Activated CD8-positive, alpha-beta T cell treated with anti-CD3 and anti-CD28 coated beads for 36 hours (primary cell): ENCODE data around the gene BCAM. TPM values are rescaled to one million over a fixed set of nuclear protein-coding genes. Genes with fewer than 3 reads are reported as not detected.

ENCODE experiments used
- ATAC-seq: fragments of 200-7000 bp; cut with Tn5 transposase; one replicate; pipeline ENCODE4 v1.10.0; 2021; ENCODE audit warnings: mild to moderate bottlenecking, moderate library complexity
- CTCF ChIA-PET: fragments of 350-600 bp; sonication (Branson Sonifier 250); formaldehyde crosslinking; loops from one replicate; lab custom pipeline; 2021; ENCODE audit warnings: antibody characterized with exemption; lab: Charles Lee
- POLR2A ChIA-PET: fragments of 350-600 bp; sonication (Branson Sonifier 250); formaldehyde crosslinking; loops from one replicate; lab custom pipeline; 2021; ENCODE audit warnings: antibody characterized with exemption; lab: Charles Lee
- DNase-seq: peaks from one replicate; pipeline ENCODE4 v3.0.0-alpha.2; 2020
- H3K27ac Mint-ChIP-seq: one replicate; pipeline ENCODE4 v1.8.0; 2021; ENCODE audit warnings: mild to moderate bottlenecking, mixed read lengths
- H3K27me3 Mint-ChIP-seq: one replicate; pipeline ENCODE4 v1.8.0; 2021; ENCODE audit warnings: mixed read lengths
- H3K36me3 Mint-ChIP-seq: one replicate; pipeline ENCODE4 v1.8.0; 2021; ENCODE audit warnings: low read depth, mixed read lengths
- H3K4me1 Mint-ChIP-seq: one replicate; pipeline ENCODE4 v1.8.0; 2021; ENCODE audit warnings: low read depth, mixed read lengths
- H3K4me3 Mint-ChIP-seq: one replicate; pipeline ENCODE4 v1.8.0; 2021; ENCODE audit warnings: mild to moderate bottlenecking, moderate library complexity, mixed read lengths
- H3K9me3 Mint-ChIP-seq: one replicate; pipeline ENCODE4 v1.8.0; 2021; ENCODE audit warnings: mixed read lengths
- intact Hi-C: fragments of 100-400 bp; cut with micrococcal nuclease; formaldehyde crosslinking; loops from one replicate; pipeline ENCODE4 v1.10.0; 2022
- total RNA-seq, 2 experiments: library from RNA; stranded (reverse); gene quantifications; one replicate each; pipeline ENCODE4 v1.2.3, GENCODE V29; 2021
- TF ChIP-seq, protein P1 (sequence below): fragments of 200-600 bp; IDR thresholded peaks from one replicate; pipeline ENCODE4 v1.8.0; 2022; ENCODE audit warnings: antibody characterized with exemption, mild to moderate bottlenecking

Gene BCAM
- total RNA-seq, 2 experiments from 2014 or later, result not detected

DNA sequence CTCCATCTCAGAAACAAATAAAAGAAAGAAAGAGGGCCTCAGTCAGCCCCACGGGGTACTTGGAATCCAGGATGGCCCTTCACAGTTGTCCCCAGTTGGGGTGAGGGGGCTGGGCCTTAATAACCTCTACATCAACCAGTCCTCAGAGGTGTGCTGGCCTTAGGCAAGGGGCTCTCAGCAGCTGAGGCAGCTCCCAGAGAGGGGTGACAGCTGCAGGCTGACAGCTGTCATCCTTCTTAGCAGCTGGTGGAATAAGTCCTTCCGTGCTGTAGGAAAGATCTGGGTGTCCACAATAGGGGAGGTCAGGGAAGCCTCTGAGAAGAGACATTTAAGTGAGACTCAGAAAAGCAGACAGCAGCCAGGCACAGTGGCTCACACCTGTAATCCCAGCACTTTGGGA, 7.4 kb downstream of the BCAM start:
- POLR2A ChIA-PET, result no interaction called here
- no peak for ATAC-seq

DNA sequence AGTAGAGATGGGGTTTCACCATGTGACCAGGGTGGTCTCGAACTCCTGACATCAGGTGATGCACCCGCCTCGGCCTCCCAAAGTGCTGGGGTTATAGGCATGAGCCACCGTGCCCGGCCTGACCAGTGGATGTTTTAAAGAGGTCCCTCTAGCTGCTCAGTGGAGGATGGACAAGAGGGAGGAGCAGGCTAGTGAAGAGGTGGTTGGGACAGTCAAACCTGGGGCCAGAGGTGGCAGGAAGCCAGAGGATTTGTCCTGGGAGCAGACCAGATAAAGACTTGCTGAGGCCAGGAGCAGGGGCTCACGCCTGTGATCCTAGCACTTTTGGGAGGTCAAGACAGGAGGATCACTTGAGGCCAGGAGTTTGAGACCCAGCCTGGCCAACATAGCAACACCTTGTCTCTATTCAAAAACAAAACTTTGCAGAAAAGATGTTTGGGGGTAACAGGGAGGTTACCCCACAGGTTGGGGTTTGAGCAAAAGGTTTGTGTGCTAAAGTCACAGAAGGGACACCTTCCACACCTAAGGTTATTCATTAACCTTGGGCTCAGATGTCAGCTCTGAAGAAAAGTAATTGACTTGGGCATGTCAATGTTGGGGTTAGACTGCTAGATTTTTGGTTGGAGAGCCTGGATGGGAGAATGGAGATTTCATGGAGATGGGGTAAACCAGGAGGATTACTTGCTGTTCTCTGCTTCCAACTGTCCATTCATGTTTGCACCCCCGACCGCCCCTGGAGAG, 9.0 kb downstream of the BCAM start:
- TF ChIP-seq, protein P1, sequence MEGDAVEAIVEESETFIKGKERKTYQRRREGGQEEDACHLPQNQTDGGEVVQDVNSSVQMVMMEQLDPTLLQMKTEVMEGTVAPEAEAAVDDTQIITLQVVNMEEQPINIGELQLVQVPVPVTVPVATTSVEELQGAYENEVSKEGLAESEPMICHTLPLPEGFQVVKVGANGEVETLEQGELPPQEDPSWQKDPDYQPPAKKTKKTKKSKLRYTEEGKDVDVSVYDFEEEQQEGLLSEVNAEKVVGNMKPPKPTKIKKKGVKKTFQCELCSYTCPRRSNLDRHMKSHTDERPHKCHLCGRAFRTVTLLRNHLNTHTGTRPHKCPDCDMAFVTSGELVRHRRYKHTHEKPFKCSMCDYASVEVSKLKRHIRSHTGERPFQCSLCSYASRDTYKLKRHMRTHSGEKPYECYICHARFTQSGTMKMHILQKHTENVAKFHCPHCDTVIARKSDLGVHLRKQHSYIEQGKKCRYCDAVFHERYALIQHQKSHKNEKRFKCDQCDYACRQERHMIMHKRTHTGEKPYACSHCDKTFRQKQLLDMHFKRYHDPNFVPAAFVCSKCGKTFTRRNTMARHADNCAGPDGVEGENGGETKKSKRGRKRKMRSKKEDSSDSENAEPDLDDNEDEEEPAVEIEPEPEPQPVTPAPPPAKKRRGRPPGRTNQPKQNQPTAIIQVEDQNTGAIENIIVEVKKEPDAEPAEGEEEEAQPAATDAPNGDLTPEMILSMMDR, result no peak
- H3K27me3 Mint-ChIP-seq, result peaks cover 1% of the 10 kb centered on the region
- no peaks in the 10 kb centered on the region for H3K4me1 Mint-ChIP-seq
- POLR2A ChIA-PET, result no interaction called here
- H3K27ac Mint-ChIP-seq, result no peak overlapping the region
- intact Hi-C loops, result no loop called here
- no peak overlapping the region for H3K4me3 Mint-ChIP-seq
- ATAC-seq (no peak), DNase-seq (no peak)
- no peaks in the 10 kb centered on the region for H3K36me3 Mint-ChIP-seq
- CTCF ChIA-PET, result no interaction called here
- H3K9me3 Mint-ChIP-seq, result no peaks in the 10 kb centered on the region

More for the DNA sequence above, 7.4 kb downstream of the BCAM start:
- intact Hi-C loops, result no loop called here
- TF ChIP-seq, protein P1, result no peak
- H3K27ac Mint-ChIP-seq, result no peak overlapping the region
- peaks cover 2% of the 10 kb centered on the region for H3K27me3 Mint-ChIP-seq
- H3K36me3 Mint-ChIP-seq, result no peaks in the 10 kb centered on the region
- no peak overlapping the region for H3K4me3 Mint-ChIP-seq
- CTCF ChIA-PET, result no interaction called here
- H3K9me3 Mint-ChIP-seq, result no peaks in the 10 kb centered on the region
- H3K4me1 Mint-ChIP-seq, result no peaks in the 10 kb centered on the region
- no peak for DNase-seq

DNA sequence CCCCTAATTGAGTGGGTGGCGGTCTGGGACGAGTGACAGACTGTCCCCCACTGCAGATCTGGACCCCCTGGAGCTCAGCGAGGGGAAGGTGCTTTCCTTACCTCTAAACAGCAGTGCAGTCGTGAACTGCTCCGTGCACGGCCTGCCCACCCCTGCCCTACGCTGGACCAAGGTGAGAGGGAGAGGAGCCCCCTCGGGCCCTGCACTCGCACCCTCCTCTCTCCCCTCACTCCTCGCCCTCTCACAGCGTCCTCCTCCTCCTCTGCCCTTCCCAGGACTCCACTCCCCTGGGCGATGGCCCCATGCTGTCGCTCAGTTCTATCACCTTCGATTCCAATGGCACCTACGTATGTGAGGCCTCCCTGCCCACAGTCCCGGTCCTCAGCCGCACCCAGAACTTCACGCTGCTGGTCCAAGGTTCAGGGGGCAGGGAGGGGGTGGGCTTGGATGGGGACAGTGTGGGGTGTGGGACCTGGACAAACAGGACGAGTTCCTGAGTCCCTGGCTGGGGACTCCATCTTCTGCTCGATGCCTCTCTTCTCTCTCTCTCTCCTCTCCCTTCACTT, 9.6 kb downstream of the BCAM start:
- no peaks in the 10 kb centered on the region for H3K36me3 Mint-ChIP-seq
- H3K27ac Mint-ChIP-seq, result no peak overlapping the region
- intact Hi-C loops, result no loop called here
- POLR2A ChIA-PET, result no interaction called here
- CTCF ChIA-PET, result no interaction called here
- no peaks in the 10 kb centered on the region for H3K4me1 Mint-ChIP-seq
- H3K4me3 Mint-ChIP-seq, result no peak overlapping the region
- DNase-seq (no peak), ATAC-seq (no peak)
- TF ChIP-seq, protein P1, result no peak
- H3K27me3 Mint-ChIP-seq, result peaks cover 1% of the 10 kb centered on the region
- no peaks in the 10 kb centered on the region for H3K9me3 Mint-ChIP-seq

GRCh38 chr19:44819246-44819832, 10.4 kb downstream of the BCAM start:
- no peaks in the 10 kb centered on the region for H3K36me3 Mint-ChIP-seq
- no peak overlapping the region for H3K27ac Mint-ChIP-seq
- H3K4me1 Mint-ChIP-seq, result no peaks in the 10 kb centered on the region
- TF ChIP-seq, protein P1, result no peak
- DNase-seq (no peak), ATAC-seq (no peak)
- H3K9me3 Mint-ChIP-seq, result no peaks in the 10 kb centered on the region
- no peaks in the 10 kb centered on the region for H3K27me3 Mint-ChIP-seq
- ChIA-PET CTCF (interaction anchor here (0.6 kb wide), 1 partner anchor 23 kb away, joined by 5 read pairs; no protein-coding TSS in a partner anchor), POLR2A (interaction anchor here (0.9 kb wide), 1 partner anchor 131 kb away, joined by 3 read pairs; no protein-coding TSS in a partner anchor)
- no peak overlapping the region for H3K4me3 Mint-ChIP-seq
- intact Hi-C loops, result no loop called here
